ENCODE data around the gene NFIB. TPM values are rescaled to one million over a fixed set of nuclear protein-coding genes. Genes with fewer than 3 reads are reported as not detected.

NFIB gene
- total RNA-seq, 1 donor from 2014 or later = 66.3 TPM

DNA sequence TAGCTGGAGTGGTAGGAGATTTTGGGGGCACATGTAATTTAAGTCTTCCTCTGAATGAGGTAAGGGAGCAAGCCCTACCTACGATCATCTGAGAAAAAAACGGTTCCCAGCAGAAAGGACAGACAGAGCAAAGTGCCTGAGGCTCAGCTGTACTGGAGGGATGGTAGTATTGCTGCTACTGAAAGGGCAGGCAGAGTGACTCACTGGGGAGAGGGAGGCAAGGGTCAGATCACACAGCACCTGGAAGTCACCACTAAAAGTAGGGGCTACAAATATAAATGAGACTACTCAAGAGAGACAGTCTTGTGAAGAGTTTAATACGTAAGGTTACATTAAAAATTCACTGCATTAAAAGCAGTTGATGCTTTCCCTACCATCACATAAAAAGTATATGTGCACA lies 75.9 kb downstream of the NFIB start:
- Mint-ChIP-seq H3K9me3 (ENCODE audit: low read depth) (no peaks in the 10 kb centered on the region), H3K4me1 (ENCODE audit: low read depth) (peaks cover 39% of the 10 kb centered on the region), H3K27ac (ENCODE audit: unreplicated experiment) (peak overlapping the region; percentile 45), H3K27me3 (ENCODE audit: low read depth) (no peaks in the 10 kb centered on the region), H3K36me3 (ENCODE audit: low read depth) (peaks cover 2% of the 10 kb centered on the region), H3K4me3 (ENCODE audit: unreplicated experiment) (no peak overlapping the region)
- TF ChIP-seq, protein P1, sequence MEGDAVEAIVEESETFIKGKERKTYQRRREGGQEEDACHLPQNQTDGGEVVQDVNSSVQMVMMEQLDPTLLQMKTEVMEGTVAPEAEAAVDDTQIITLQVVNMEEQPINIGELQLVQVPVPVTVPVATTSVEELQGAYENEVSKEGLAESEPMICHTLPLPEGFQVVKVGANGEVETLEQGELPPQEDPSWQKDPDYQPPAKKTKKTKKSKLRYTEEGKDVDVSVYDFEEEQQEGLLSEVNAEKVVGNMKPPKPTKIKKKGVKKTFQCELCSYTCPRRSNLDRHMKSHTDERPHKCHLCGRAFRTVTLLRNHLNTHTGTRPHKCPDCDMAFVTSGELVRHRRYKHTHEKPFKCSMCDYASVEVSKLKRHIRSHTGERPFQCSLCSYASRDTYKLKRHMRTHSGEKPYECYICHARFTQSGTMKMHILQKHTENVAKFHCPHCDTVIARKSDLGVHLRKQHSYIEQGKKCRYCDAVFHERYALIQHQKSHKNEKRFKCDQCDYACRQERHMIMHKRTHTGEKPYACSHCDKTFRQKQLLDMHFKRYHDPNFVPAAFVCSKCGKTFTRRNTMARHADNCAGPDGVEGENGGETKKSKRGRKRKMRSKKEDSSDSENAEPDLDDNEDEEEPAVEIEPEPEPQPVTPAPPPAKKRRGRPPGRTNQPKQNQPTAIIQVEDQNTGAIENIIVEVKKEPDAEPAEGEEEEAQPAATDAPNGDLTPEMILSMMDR (IDR thresholded peaks at IDR 0.05) = no peak
- no peak for DNase-seq (ENCODE audit: low spot score)

DNA sequence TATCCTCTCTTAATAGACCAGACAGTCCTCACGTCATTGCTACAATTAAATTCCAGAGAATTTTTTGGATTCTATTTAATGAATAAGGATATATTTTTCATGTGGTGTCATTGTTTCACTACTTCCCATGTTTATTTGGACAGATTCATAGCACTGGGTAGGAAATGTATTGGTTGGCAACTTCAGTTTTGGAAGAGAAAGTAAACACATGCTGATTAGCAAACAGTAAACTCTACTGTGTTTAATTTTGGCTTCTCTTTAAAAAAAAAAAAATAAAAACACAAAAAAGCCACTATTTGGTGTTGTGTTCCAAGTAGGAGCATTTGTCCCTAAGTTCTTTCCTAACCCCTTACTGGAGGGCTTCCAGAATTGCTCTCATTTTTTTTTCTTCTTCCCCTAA lies 77.3 kb downstream of the NFIB start:
- no peak overlapping the region for H3K27ac Mint-ChIP-seq (ENCODE audit: unreplicated experiment)

DNA sequence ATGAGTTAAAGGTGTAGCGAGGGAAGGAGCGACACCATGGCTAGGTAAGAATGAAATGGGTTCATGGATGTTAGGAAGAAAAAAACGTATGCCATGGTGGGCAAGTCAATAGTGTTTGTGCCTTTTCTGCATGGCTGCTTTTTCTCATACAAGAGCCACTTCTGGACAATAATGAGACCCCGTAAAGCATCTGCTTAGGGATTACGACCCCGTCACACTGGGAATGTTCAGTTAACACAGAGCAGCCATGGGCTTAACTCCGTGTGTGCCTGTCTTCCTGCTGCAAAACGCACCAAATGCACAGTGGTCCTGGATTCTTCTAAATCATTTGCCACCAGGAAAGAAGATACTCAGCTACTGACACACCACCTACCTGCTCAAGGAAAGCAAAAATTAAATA lies 81.8 kb downstream of the NFIB start:
- no peaks in the 10 kb centered on the region for H3K4me1 Mint-ChIP-seq (ENCODE audit: low read depth)
- TF ChIP-seq, protein P1 (IDR thresholded peaks at IDR 0.05) = no peak
- DNase-seq (ENCODE audit: low spot score) = no peak
- H3K9me3 Mint-ChIP-seq (ENCODE audit: low read depth) = no peaks in the 10 kb centered on the region
- no peak overlapping the region for H3K4me3 Mint-ChIP-seq (ENCODE audit: unreplicated experiment)
- H3K27me3 Mint-ChIP-seq (ENCODE audit: low read depth) = no peaks in the 10 kb centered on the region
- H3K36me3 Mint-ChIP-seq (ENCODE audit: low read depth) = peaks cover 2% of the 10 kb centered on the region
- no peak overlapping the region for H3K27ac Mint-ChIP-seq (ENCODE audit: unreplicated experiment)

More for the DNA sequence above, 77.3 kb downstream of the NFIB start:
- Mint-ChIP-seq H3K4me1 (ENCODE audit: low read depth) (peaks cover 27% of the 10 kb centered on the region), H3K9me3 (ENCODE audit: low read depth) (no peaks in the 10 kb centered on the region), H3K4me3 (ENCODE audit: unreplicated experiment) (no peak overlapping the region), H3K27me3 (ENCODE audit: low read depth) (no peaks in the 10 kb centered on the region), H3K36me3 (ENCODE audit: low read depth) (peaks cover 2% of the 10 kb centered on the region)
- TF ChIP-seq, protein P1 (IDR thresholded peaks at IDR 0.05) = no peak
- DNase-seq (ENCODE audit: low spot score) = no peak

DNA sequence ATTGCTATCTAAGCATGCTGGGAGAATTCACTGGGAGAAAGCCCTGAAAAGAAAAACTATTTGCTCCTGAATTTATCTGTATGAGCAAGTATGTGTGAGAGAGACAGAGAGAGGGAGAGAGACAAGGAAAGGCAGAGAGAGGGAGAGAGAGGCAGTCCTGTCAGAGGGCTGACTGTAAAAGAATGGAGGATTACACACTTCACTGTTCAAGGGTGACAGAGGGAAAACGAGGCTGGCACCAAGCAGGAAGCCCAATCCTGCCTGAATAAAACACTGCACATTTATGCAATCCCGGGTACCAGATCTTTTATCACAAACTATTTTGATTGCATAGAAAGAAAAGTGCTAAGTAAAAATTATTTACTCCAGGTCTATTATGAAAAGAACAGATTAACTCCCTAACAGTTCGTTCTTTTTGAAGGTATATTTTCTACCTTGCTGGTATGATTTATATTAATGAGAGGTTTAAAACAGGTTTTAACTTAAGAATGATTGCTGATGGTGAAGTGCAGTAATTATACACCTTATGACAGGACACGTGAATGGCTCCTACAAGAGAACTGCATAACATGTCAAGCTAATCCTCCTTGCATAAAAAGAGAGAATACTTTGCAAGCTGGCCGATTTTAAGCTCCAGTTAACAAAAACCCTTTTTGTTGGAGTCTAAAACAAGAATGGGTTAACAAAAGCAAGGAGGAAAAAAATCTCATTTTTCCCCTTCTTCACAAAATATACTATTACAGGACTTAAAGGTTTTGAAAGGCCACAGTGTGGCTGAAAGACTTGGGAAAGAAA lies 82.5 kb downstream of the NFIB start:
- no peaks in the 10 kb centered on the region for H3K9me3 Mint-ChIP-seq (ENCODE audit: low read depth)
- no peaks in the 10 kb centered on the region for H3K27me3 Mint-ChIP-seq (ENCODE audit: low read depth)
- no peak overlapping the region for H3K27ac Mint-ChIP-seq (ENCODE audit: unreplicated experiment)
- H3K4me3 Mint-ChIP-seq (ENCODE audit: unreplicated experiment) = no peak overlapping the region
- peaks cover 2% of the 10 kb centered on the region for H3K36me3 Mint-ChIP-seq (ENCODE audit: low read depth)
- DNase-seq (ENCODE audit: low spot score) = no peak
- TF ChIP-seq, protein P1 (IDR thresholded peaks at IDR 0.05) = no peak
- no peaks in the 10 kb centered on the region for H3K4me1 Mint-ChIP-seq (ENCODE audit: low read depth)

DNA sequence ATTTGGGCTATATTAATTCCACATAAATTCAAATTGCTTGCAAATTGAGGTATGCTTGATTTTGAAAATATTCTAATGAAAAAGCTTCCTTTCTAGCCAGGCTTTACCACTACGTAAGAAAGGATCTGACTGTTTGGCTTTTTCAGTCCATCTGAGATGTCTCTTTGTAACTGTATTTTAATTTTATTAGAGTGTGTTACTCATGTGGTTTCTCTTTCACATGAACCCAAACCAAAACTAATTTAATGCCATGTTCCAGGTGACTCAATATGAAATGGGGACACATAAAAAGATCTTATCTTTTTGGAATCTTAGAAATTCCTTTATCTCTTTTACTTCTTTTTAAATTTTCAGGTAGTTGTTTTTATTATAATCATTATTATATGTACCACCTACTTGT lies 85.3 kb downstream of the NFIB start:
- no peak overlapping the region for H3K27ac Mint-ChIP-seq (ENCODE audit: unreplicated experiment)
- H3K4me3 Mint-ChIP-seq (ENCODE audit: unreplicated experiment) = no peak overlapping the region
- H3K4me1 Mint-ChIP-seq (ENCODE audit: low read depth) = no peaks in the 10 kb centered on the region
- H3K36me3 Mint-ChIP-seq (ENCODE audit: low read depth) = peaks cover 2% of the 10 kb centered on the region
- DNase-seq (ENCODE audit: low spot score) = no peak
- TF ChIP-seq, protein P1 (IDR thresholded peaks at IDR 0.05) = no peak
- H3K9me3 Mint-ChIP-seq (ENCODE audit: low read depth) = no peaks in the 10 kb centered on the region
- no peaks in the 10 kb centered on the region for H3K27me3 Mint-ChIP-seq (ENCODE audit: low read depth)
